Measurements from ENCODE around the gene PRKACA. TPM values are rescaled to one million over a fixed set of nuclear protein-coding genes. Genes with fewer than 3 reads are reported as not detected.

PRKACA gene
- total and polyA plus RNA-seq, 2 donors (not counting 3 experiments of a cell fraction or from before 2014, with no cell fraction given), result 44.2 to 97.5 TPM

GRCh38 chr19:14164724-14165493 is 47.3 kb upstream of the PRKACA start:
- no peak overlapping the region for H3K9ac ChIP-seq (replicated peaks; ENCODE audit: extremely low read depth, insufficient read depth, low read length)
- dilution Hi-C loops (cut with MboI; ENCODE audit: extremely low pct_ligation_motif_present, low sequenced_read_pairs) (no loop called here), intact Hi-C loops (cut with micrococcal nuclease) (no loop called here)
- no peaks in the 10 kb centered on the region for H3K27me3 ChIP-seq (ENCODE audit: control insufficient read depth in 2 of 2, insufficient read depth in 2 of 2, low read length in 2 of 2)
- H3K4me3 ChIP-seq (replicated peaks in 1 of 3; ENCODE audit: insufficient read depth in 1 of 3, low read depth in 1 of 3, low read length in 3 of 3), result no peak overlapping the region
- H3K9me1 ChIP-seq (replicated peaks; ENCODE audit: control insufficient read depth, extremely low read depth, insufficient read depth, low read length), result no peaks in the 10 kb centered on the region
- H3K79me2 ChIP-seq (ENCODE audit: control insufficient read depth, insufficient read depth, low read length), result no peaks in the 10 kb centered on the region
- no peak for DNase-seq (ENCODE audit: low read depth, low spot score)
- ChIA-PET POLR2A (no interaction called here), CTCF (interaction anchor here (0.8 kb wide), 2 partner anchors 11 to 184 kb away, joined by 3 to 4 read pairs; no protein-coding TSS in a partner anchor)
- no peaks in the 10 kb centered on the region for H3K36me3 ChIP-seq (ENCODE audit: control insufficient read depth in 2 of 2, extremely low read depth in 1 of 2, insufficient read depth in 2 of 2, low read length in 2 of 2)
- TF ChIP-seq CTCF (IDR thresholded peaks at IDR 0.05; ENCODE audit: extremely low read depth in 1 of 2, insufficient read depth in 1 of 2, low read depth in 1 of 2, low read length in 2 of 2) (no peak), JUN (IDR thresholded peaks at IDR 0.05; ENCODE audit: borderline replicate concordance, insufficient read depth, insufficient read length, low read depth) (no peak), EZH2 (IDR thresholded peaks at IDR 0.05; ENCODE audit: borderline replicate concordance, low read depth, low read length, severe bottlenecking) (no peak), FOS (IDR thresholded peaks at IDR 0.05; ENCODE audit: borderline replicate concordance, insufficient read depth, low read length) (no peak), POLR2AphosphoS5 (IDR thresholded peaks at IDR 0.05; ENCODE audit: insufficient read depth, low read depth, low read length) (no peak), GATA2 (IDR thresholded peaks at IDR 0.05; ENCODE audit: insufficient read depth, insufficient read length, low read depth, low read length) (no peak), MYC (IDR thresholded peaks at IDR 0.05; ENCODE audit: low read depth, low read length) (no peak), MAX (IDR thresholded peaks at IDR 0.05; ENCODE audit: insufficient read depth, insufficient read length) (no peak), POLR2A (IDR thresholded peaks at IDR 0.05; ENCODE audit: low read depth, low read length) (no peak)
- H3K27ac ChIP-seq (ENCODE audit: insufficient read depth, low read depth, low read length), result no peak overlapping the region
- no peak overlapping the region for H2AFZ ChIP-seq (ENCODE audit: low read depth, low read length)
- no TSS peak for BruUV-seq (replicated peaks)
- H3K4me2 ChIP-seq (ENCODE audit: insufficient read depth, low read length), result no peak overlapping the region
- FAIRE-seq, result no peak
- H3K9me3 ChIP-seq (replicated peaks; ENCODE audit: control insufficient read depth, insufficient read depth, low read length), result no peaks in the 10 kb centered on the region
- no peaks in the 10 kb centered on the region for H3K4me1 ChIP-seq (ENCODE audit: control insufficient read depth, extremely low read depth, insufficient read depth, low read length)
- H4K20me1 ChIP-seq (replicated peaks; ENCODE audit: control insufficient read depth, extremely low read depth, insufficient read depth, low read length), result no peaks in the 10 kb centered on the region

Measured in endothelial cell of umbilical vein (primary cell).